ENCODE measurements around the gene WDR18.

- TF ChIP-seq CTCF (IDR thresholded peaks at IDR 0.05) (no peak), POLR2AphosphoS5 (IDR thresholded peaks at IDR 0.05; ENCODE audit: low read depth, low read length) (no peak), SIN3A (IDR thresholded peaks at IDR 0.05; ENCODE audit: borderline replicate concordance, insufficient read depth, low read depth, low read length) (no peak), REST (IDR thresholded peaks at IDR 0.05; ENCODE audit: insufficient read depth in 1 of 2, low read depth in 2 of 2, low read length in 1 of 2) (no peak)
These were observed 44.2 kb upstream of the WDR18 start for GRCh38 chr19:939922-940321.
